ENCODE results near the gene PGM1. TPM values are rescaled to one million over a fixed set of nuclear protein-coding genes. Genes with fewer than 3 reads are reported as not detected.

The PGM1 gene
- total RNA-seq, 1 experiment from 2014 or later: 101 TPM

GRCh38 chr1:63698001-63698838, 105.0 kb downstream of the PGM1 start:
- H2AFZ ChIP-seq: no peak overlapping the region
- peaks cover 19% of the 10 kb centered on the region for H3K4me1 ChIP-seq (replicated peaks; ENCODE audit: insufficient read depth)
- H3K4me2 ChIP-seq: no peak overlapping the region
- TF ChIP-seq CTCF (conservative IDR thresholded peaks at IDR 0.05) (no peak), EZH2 (IDR thresholded peaks at IDR 0.05; ENCODE audit: low read depth) (no peak)
- BruUV-seq (replicated peaks): no TSS peak
- H3K36me3 ChIP-seq (ENCODE audit: low read depth): no peaks in the 10 kb centered on the region
- POLR2A ChIA-PET (ENCODE audit: unreplicated experiment): interaction anchor here (0.5 to 0.6 kb wide), 2 partner anchors 638 to 1166 kb away, joined by 3 to 4 read pairs; no protein-coding TSS in a partner anchor
- intact Hi-C loops (cut with micrococcal nuclease; ENCODE audit: unreplicated experiment): no loop called here
- H3K4me3 ChIP-seq: no peak overlapping the region
- H3K9me2 ChIP-seq (ENCODE audit: insufficient read depth): no peaks in the 10 kb centered on the region
- H3K79me2 ChIP-seq (ENCODE audit: low read depth): no peaks in the 10 kb centered on the region
- H3K27me3 ChIP-seq (ENCODE audit: insufficient read depth, low read depth): no peaks in the 10 kb centered on the region
- no peak overlapping the region for H3K27ac ChIP-seq
- no peaks in the 10 kb centered on the region for H3F3A ChIP-seq (ENCODE audit: insufficient read depth, low read depth)
- H3K9me3 ChIP-seq (ENCODE audit: insufficient read depth, low read depth): no peaks in the 10 kb centered on the region
- H4K20me1 ChIP-seq (ENCODE audit: insufficient read depth): no peaks in the 10 kb centered on the region
- CTCF ChIA-PET: interaction anchor here (0.7 kb wide), 1 partner anchor 112 kb away, joined by 3 read pairs; no protein-coding TSS in a partner anchor
- DNase-seq: no peak

DNA sequence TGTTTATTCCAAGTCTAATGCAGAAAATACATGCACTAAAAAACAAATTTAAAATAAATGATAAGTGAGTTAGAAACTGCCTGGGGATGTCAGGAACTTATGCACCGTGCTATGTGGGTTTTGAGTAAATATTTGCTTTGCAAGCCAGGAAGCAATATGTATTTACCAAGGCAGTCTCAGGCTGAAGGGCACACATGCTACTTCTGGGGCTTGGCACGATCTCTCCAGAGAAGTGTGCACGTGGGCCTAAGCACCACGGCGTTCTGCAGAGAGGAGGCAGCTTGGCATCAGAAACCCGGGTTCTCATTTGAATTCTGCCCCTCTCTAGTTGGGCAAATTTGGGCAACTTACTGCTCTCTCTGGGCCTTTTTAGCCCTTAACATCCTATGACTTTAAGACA, 108.0 kb downstream of the PGM1 start:
- CTCF ChIA-PET: no interaction called here
- BruUV-seq (replicated peaks): no TSS peak
- intact Hi-C loops (cut with micrococcal nuclease; ENCODE audit: unreplicated experiment): no loop called here

GRCh38 chr1:63703701-63704107, 110.5 kb downstream of the PGM1 start:
- H3K9me2 ChIP-seq (ENCODE audit: insufficient read depth): no peaks in the 10 kb centered on the region
- peaks cover 37% of the 10 kb centered on the region for H3K4me1 ChIP-seq (replicated peaks; ENCODE audit: insufficient read depth)
- H3K79me2 ChIP-seq (ENCODE audit: low read depth): no peaks in the 10 kb centered on the region
- no peaks in the 10 kb centered on the region for H3K27me3 ChIP-seq (ENCODE audit: insufficient read depth, low read depth)
- no peak for DNase-seq
- intact Hi-C loops (cut with micrococcal nuclease; ENCODE audit: unreplicated experiment): no loop called here
- no peak overlapping the region for H3K4me3 ChIP-seq
- H3K27ac ChIP-seq: no peak overlapping the region
- no peaks in the 10 kb centered on the region for H3F3A ChIP-seq (ENCODE audit: insufficient read depth, low read depth)
- TF ChIP-seq EZH2 (IDR thresholded peaks at IDR 0.05; ENCODE audit: low read depth): no peak
- TF ChIP-seq CTCF (conservative IDR thresholded peaks at IDR 0.05): no peak
- ChIA-PET CTCF (interaction anchor here (0.6 kb wide), 1 partner anchor 15 kb away, joined by 10 read pairs; no protein-coding TSS in a partner anchor), POLR2A (ENCODE audit: unreplicated experiment) (no interaction called here)
- no peaks in the 10 kb centered on the region for H3K36me3 ChIP-seq (ENCODE audit: low read depth)
- no peak overlapping the region for H2AFZ ChIP-seq
- H3K4me2 ChIP-seq: peak overlapping the region; percentile 44; the same call in 1 of the 2 replicates
- no peaks in the 10 kb centered on the region for H4K20me1 ChIP-seq (ENCODE audit: insufficient read depth)
- BruUV-seq (replicated peaks): no TSS peak
- no peaks in the 10 kb centered on the region; the same call in 1 of the 2 replicates for H3K9me3 ChIP-seq (ENCODE audit: insufficient read depth, low read depth)

More for the DNA sequence above, 108.0 kb downstream of the PGM1 start:
- peak in 1 of 2 experiments; percentile 80 for DNase-seq
- H3K27me3 ChIP-seq (ENCODE audit: insufficient read depth, low read depth): no peaks in the 10 kb centered on the region
- H4K20me1 ChIP-seq (ENCODE audit: insufficient read depth): no peaks in the 10 kb centered on the region
- H3K9me2 ChIP-seq (ENCODE audit: insufficient read depth): no peaks in the 10 kb centered on the region
- peak overlapping the region; percentile 59 for H3K4me2 ChIP-seq
- H3K27ac ChIP-seq: no peak overlapping the region
- H3K4me1 ChIP-seq (replicated peaks; ENCODE audit: insufficient read depth): peaks cover 37% of the 10 kb centered on the region
- no peaks in the 10 kb centered on the region for H3K79me2 ChIP-seq (ENCODE audit: low read depth)
- H3K4me3 ChIP-seq: no peak overlapping the region
- POLR2A ChIA-PET (ENCODE audit: unreplicated experiment): interaction anchor here (0.6 kb wide), 1 partner anchor 529 kb away, joined by 3 read pairs; no protein-coding TSS in a partner anchor
- no peak overlapping the region for H2AFZ ChIP-seq
- no peaks in the 10 kb centered on the region for H3F3A ChIP-seq (ENCODE audit: insufficient read depth, low read depth)
- H3K9me3 ChIP-seq (ENCODE audit: insufficient read depth, low read depth): no peaks in the 10 kb centered on the region; the same call in 1 of the 2 replicates
- TF ChIP-seq CTCF (conservative IDR thresholded peaks at IDR 0.05) (no peak), EZH2 (IDR thresholded peaks at IDR 0.05; ENCODE audit: low read depth) (no peak)
- H3K36me3 ChIP-seq (ENCODE audit: low read depth): no peaks in the 10 kb centered on the region
